HG03025 (cell line): ENCODE data around the gene ALDH1A2.
"Not testable (repeated sequence)": the region's sequence is repeated elsewhere in the genome, so short reads cannot be mapped to it uniquely, and the experiment has no call there.

Experiments
- ATAC-seq: cut with Tn5 transposase; IDR thresholded peaks from one replicate; pipeline ENCODE4 v1.9.1; 2021; ENCODE audit warnings: mild to moderate bottlenecking, moderate library complexity; ENCODE audit not compliant: unreplicated experiment, low FRiP score

Gene ALDH1A2

DNA sequence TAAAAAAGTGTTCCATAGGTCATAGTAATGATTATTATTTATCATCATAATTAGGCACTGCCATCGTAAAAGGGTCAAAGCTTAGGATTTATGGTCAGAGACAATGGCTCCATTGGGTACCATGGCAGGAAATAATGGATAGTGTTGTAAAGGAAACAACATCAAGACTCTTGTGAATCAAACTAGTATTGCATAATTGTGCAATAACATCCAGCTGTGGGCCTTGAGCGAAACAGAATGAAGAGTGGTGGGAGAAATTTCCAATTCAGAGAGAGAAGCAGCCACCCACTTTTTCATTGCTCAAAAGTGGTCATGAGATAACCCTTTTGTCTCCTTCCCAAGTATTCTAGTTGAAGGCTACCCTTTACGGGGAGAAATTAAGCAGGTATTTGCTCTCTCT is 61.7 kb downstream of the ALDH1A2 start:
- ATAC-seq, result no peak

DNA sequence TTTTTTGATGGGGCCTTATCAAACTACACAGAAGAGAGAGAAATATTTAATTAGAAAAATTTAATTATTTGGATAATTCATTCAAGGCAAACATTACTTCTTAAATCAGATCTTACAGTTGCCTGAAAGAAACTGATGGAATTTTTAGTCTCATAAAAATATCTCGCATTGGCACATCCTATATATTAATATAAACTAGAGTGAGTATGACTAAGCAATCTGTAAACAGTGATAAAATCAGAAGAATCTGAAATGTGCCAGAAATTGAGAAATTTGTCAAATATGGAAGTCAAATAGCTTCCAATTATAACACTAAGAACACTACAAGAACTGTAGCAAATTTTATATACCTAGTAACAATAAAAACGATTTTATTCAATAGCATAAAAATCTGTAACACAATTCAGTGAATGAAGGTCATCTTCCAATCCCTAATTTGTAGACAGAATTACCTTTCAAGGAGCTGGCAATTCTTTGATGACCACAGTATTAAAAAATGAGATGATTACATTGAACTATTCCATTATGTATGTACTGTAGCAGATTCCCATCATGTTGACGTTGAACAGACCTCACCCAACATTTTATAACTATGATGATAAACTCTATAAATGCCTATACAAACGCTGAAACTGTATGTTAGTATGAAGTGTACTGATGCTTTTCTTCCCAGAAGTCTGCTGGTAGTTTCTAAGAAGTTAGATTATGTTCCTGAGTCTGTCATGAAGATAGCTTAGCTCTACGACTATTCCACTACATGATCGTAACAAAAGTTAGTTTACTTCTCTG is 63.0 kb downstream of the ALDH1A2 start:
- ATAC-seq, result no peak

DNA sequence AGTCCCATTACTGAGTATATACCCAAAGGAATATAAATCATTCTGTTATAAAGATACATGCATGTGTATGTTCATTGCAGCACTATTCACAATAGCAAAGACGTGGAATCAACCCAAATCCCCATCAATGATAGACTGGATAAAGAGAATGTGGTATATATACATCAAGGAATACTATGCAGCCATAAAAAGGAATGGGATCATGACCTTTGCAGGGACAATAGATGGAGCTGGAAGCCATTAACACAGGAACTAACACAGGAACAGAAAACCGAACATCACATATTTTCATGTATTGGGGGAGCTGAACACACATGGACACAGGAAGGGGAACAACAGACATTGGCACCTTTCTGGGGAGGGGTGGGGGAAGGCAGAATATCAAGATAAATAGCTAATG is 65.8 kb downstream of the ALDH1A2 start:
- ATAC-seq, result not testable (repeated sequence)

DNA sequence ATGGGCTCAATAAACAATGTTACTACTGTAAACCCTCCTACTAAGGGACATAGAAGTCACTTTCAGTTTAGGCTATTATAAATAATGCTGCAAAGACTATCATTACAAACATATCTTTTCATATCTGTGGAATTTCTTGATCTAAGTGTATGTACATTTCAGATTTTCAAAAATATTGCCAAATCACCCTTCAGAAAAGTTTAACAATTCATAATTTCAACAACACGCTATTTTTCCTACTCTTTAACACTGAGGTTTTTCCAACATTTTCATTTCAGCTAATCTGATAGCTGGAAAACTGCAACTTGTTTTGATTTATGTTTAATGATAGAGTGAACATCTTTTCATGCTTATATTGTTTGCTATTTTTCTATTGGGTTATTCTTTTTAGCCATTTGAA is 69.0 kb downstream of the ALDH1A2 start:
- no peak for ATAC-seq

DNA sequence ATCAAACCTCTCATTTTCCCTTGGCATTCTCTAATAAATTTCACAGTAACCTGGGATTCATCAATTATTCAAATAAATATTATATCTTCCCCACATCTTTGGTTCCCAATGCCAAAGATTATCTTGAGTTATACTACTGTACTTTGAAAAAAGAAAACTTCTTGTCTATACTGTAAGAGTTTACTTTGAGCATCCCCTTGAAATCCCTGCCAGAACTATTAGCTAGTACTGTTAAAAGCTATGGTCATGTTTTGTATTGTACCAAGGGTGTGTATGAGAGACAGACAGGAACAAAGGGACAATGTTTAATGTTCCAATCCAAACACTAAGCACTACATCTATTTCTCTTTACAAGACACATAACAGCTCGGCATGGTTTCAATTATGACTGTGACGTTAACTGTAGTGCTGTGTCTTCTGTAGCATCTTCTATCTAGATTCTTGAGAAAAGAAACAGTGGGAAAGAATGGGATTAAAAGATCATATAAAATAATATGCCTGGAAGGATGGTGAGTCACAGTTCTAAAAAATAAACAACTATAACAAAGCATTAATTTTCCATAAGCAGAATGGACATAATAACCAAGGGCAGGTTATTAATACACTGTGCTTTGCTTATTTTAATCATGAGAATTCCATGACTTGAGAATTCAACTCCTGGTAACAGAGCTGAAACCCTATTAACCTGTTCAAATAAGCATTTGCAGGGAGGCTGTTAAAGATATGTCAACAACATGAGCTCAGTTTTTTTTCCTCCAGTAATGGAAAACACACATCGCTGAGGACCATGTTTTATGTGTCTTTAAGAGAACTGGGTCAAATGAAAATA is 71.1 kb downstream of the ALDH1A2 start:
- no peak for ATAC-seq

DNA sequence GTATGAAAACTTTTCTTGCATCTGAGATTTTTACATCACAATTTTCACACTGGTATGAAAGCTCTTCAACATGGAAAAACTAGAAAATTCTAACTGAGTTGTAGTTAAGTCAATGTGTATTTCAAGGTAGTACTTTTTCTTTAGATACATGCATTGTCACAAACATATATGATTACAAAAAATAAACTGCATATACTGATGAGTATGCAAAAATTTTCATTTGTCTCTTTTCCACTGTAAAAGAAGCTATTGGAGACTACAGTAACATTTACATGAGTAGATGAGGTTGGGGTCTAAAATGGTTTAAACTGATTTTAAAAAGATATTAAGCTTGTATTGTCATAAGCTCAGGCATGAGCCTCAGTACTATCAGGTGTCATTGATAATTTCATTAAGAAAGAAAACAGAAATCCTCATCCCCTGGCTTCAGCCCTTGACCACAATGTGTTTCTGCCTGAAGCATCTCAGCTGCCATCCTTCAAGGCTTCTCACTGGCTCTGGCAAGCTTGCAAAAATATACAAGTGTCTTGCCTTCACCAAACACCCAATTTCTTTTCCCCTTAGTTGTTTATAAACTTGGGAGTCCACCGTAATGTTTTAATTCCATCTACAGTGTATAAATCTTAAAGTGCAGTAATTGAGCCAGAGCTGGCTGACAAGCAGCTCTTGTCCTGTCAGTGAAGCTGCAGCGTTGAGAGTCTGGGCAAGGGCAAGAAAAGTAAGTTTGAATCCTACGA is 71.9 kb downstream of the ALDH1A2 start:
- no peak for ATAC-seq

DNA sequence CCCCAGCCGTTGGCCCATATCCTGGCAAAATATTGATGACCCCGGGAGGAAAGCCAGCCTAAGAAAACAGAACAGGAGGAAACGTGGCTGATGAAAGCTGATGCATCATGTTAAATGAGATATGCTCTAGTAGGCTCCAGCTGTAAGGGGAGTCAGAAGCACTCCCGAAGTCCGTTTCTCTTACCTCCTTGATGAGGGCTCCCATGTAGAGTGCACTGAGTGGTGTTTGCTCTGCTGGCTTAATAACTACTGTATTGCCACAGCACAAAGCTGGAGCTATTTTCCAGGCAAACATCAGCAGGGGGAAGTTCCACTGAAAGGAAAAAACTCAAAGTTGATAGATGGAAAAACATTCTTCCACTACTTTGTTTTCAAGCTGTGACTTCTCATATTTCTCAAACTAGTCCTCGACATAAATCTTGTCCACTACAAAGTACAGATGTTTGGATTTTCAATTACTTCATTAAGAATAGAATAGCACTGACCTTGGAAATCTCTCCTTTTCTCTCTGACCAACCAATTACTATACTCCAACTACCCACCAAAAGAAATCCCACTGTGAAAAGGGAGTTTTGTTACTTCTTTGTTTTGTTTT is 72.7 kb downstream of the ALDH1A2 start:
- no peak for ATAC-seq

DNA sequence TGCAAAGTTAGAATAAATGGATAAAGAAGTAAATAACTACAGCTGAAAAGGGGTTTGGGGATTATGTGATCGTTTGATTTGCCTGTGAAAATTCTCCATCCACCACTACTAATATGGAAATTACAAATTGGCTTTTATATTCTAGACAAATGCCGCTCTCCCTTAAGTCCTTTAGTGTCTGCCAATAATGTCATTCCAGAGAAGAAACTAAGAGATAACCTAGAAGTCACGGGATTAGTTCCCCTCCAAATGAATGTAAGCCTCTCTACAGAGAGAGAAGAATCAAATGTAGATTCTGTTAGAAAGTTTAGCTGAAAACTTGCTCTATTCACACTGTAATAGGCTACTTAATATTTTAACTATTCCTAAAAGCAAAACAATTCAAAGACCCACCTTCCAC is 92.0 kb downstream of the ALDH1A2 start:
- ATAC-seq, result no peak

DNA sequence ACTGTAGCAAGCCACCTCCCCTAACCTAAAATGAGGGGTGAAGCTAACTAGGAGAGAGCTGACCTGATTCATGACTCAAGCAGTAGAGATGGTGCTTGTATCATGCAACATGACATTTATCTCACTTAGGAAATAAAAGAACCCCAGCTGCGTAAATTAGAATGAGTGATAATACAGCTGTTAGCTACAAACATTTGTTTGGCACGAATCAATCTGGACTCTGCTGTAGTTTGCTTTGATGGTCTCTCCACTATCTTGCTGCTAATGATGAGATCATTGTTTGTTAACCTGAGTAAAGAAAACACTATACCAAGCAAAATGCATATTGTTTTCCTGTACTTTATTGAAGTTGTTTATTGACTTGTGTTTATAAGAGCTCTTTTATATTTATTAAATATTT is 92.6 kb downstream of the ALDH1A2 start:
- ATAC-seq, result no peak

DNA sequence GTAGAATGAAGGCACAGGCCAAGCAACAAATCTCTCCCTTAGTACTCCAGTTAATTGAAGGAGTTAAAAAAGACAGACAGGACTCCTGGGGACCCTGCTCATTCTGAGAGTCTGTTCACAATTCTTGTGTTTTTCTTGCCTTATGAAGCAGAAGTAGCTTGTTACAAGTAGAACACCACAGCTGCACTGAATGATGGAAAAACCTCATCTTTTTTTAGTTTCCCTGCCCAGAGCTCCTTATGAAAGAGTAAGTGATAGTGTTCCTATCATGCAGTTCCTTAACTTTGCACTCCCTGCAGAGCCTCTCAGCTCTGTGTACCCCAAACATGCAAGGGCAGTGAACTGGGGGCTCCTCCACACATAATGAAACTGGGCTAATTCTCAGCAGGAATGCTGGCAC is 95.5 kb downstream of the ALDH1A2 start:
- ATAC-seq, result no peak

DNA sequence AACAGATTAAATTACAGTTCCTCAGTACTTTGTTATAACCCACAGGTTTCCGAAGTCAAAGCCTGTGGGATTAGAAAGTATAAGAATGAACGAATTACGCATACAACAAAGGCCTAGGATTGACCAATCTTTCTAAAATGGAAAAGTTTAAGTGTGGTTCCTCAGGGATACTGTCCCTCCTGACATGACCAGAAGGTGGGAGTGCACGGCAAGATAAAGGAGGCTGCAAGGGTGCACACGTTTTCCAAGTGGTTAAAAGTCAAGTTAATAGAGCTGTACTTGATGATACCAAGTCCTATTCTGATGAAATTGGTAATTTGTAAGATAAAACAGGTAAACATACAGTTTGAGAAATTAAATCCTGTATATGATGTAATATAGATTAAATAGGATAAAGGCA is 96.2 kb downstream of the ALDH1A2 start:
- no peak for ATAC-seq

DNA sequence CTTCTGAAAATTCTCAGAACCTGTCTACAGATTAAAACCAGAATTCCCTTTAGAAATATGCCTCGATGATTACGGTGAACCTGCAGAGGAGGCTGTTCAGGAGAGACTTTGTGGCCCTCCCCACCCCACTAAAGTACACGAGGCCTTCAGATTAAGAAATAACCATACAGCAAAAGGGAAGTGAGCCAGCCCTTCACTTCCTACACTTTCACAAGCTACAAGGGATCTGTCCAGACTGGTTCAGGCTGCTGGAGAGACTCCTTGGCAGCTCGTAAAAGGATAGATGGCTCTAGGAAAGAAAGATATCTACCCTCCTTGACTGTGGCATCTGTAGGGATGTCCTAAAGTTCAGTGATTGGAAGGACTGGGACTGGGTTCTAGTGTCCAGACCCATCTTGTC is 102.6 kb downstream of the ALDH1A2 start:
- ATAC-seq, result no peak

DNA sequence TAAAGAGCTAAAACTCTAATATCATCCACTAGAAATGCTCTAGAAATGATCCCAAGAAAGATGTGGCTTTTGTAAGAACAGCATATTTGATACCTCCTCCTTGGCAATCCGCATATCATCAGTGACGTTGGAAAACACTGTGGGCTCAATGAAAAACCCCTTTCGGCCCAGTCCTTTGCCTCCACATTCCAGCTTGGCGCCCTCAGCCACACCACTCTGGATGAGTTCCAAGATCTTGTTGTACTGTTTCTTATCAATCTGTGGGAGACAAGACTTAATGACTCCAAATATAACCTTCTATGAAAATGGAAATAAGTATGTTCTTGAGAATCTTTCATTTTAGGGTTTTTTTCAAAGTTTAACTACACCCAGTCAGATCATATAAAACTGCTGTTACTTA is 103.6 kb downstream of the ALDH1A2 start:
- ATAC-seq, result no peak

DNA sequence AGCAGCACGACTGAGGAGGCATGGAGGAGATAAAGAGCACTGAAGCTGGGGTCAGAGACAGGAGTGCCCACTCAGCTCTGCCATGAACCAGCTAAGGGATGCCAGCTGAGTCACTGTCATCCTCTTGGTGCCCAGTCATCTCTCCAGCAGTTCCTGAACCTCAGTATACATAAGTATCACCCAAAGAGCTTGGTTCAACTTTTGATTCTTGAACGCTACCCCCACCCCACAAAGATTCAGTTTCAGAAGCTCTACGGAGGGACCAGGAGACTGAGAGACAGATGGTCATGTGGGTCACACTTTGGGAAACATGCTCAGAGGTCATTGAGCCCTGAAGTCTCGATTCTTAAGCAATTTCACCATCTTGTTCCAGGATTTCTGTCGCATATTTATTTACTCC is 108.4 kb downstream of the ALDH1A2 start:
- no peak for ATAC-seq

DNA sequence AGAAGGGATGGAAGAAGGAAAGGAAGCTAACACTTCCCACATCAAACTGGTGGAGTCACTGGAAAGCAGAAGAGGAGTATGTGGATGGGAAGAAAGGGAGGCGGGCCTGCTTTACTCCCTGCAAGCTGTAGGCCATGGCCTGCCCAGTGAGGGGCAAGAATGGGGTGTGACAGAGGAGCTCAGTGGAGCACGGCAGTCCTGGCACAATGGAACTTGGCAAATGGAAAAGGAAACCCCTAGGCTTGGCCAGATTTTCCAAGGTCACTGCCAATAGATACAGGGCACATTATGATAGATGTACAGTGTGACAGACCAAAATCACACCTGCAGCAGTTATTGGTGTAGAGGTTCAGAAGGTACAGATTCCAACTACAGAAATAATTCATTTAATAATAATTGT is 111.6 kb downstream of the ALDH1A2 start:
- ATAC-seq, result no peak

DNA sequence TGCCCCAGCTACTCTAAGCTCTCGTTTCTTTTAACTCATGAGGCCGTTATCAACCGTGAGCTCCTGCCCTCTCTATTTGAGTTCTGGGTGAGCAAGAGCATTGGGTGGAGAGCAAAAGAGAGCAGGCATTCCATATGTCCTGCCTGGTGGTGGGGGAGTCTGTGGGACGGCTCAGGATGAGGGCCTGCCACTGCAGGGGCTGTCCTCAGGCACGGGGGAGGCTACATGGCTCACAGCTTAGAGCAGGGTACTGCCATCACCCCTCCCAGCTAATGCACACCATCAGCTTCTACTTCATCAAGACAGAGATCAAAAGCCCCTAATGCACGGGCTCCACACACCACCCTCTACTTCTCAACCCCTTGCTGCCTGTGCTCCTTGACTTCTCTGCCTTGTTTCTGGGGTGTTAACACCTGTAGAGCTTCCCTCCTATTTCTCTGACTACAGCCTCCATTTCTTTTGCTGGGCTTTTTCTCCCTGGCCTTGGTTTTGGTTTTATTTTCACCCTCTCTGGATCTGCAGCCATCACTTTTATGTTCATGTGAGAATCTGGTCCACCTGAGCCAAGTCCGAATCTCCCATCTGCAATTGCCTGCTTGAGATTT is 114.1 kb downstream of the ALDH1A2 start:
- no peak for ATAC-seq

DNA sequence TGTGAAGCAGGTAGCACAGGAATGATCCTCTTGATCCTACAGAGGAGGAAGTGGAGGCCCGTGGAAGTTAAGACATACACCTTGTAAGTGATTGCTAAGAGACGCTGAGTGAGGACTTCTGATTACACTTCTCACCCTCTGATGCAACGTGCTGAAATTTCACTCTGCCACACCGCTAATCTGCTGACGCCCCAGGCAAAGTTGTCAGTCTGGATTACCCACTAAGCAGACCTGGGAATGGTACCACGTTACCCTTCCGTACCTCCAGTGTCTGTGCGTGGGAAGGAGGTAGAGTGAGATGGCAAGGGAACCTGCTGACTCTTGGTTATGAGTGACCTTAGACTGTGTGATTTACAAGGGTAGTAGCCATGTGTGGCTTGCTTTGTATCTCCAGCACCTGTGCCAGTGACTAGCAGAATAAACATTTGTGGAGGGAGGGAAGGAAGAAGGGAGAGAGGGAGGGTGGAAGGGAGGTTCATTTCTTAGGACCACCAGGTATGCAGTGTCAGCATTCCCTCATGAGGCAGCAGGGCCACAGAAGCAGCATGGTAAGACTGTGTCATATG is 115.0 kb downstream of the ALDH1A2 start:
- ATAC-seq, result no peak

DNA sequence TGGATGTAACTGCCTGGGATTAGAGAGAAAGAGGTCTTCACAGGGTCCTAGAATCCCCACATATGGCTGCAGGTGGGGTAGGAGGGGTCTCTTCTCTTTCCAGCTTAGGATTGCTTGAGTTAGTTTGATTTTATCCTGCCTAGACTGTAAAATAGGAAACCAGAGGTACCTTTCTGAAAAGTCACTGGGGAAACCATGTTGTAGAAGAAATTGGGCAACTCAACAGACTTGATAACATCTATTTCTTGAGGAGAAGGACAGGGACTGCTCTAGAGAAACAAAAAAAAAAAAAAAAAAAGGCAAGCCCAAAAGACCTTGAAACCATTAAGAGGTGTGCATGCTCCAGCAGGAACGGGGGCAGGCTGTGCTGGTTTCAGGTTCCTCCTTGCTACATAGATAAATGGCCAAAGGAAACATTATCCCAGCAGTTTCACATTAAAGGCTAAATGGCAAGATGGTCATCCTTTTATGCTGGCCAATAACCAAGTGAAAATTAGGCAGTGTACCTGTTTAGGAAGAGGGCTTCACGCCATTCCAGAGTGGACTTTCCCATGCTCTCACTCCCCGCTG is 116.1 kb downstream of the ALDH1A2 start:
- no peak for ATAC-seq

DNA sequence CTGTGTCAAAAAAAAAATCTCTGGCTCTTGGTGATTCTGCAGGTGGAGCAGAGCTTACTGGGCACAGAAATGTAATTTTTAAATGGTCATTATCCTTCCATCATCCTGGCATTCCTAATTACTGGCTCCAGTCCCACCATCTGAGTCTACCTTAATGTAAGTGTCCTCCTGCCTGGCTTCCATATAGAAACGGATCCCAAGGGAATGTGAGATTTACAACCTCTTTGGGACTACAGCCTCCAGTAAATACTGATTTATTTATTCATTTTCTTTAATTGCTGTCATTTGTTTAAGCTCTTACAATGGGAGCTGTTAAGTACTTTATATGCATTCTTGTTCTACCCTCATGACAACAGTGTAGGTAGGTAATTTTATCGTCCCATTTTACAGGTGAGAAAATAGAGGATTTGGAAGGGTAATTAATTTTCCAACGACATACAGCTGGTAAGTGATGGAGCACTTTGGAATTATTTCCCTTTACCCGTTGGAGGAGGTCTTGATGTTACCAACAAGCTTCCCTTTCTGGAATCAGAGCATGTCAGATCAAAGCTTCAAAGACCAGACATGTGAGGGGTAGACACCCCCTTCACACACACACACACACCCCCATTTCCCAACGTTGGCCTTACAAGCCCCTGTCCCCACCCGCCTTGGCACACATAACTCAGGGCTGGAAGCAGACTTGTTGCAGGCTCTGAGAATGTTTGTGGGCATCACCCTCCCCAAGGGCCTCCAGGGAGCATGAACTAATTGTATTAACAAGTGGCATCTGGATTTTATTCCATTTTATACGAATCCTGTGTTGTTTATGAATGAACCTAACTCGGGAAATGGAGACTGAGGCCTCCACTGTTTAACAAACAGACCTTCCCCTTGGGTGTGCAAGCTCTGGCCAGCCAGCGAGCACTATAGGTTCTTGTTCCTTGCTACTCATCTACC is 116.9 kb downstream of the ALDH1A2 start:
- ATAC-seq, result no peak
